K562 (cell line): ENCODE data around the gene SUPT3H. TPM values are rescaled to one million over a fixed set of nuclear protein-coding genes. Genes with fewer than 3 reads are reported as not detected.

Source experiments
- ATAC-seq: fragments of 200-7000 bp; cut with Tn5 transposase; 3 replicates; pipeline ENCODE4 v1.9.1; 2020; ENCODE audit warnings: moderate library complexity
- BruUV-seq: library from RNA; stranded (reverse); fragments of 400-500 nt; replicated peaks from 2 replicates; lab custom pipeline; 2021; lab: Mats Ljungman, UMichigan
- CTCF ChIA-PET: fragments of 300-600 bp; formaldehyde crosslinking; extraction: SDS; loops from one replicate; lab custom pipeline; 2021; ENCODE audit warnings: low intra/inter-chr PET ratio; lab: Yijun Ruan, JAX
- POLR2A ChIA-PET: fragments of 300-600, 350-650 bp; sonication (Branson Sonifier 250); formaldehyde crosslinking; extraction: SDS; loops from one replicate; lab custom pipeline; 2021; ENCODE audit warnings: antibody characterized with exemption, inconsistent platforms; lab: Yijun Ruan, JAX
- DNase-seq, 4 experiments: peaks; one replicate each; pipeline versions ENCODE4 v3.0.0 to v3.0.0-alpha.2; 2011 to 2018; ENCODE audit warnings: low spot score in 3 of 4, mixed read lengths in 3 of 4; ENCODE audit errors: extremely low read depth in 1 of 4
- FAIRE-seq: peaks from 2 replicates; lab custom pipeline; 2011; peaks lifted over from hg19 to GRCh38; lab: Jason Lieb, UNC
- H2AFZ ChIP-seq: 2 replicates; pipeline ENCODE4 v1.6.0; 2011; ENCODE audit warnings: low read depth, low read length, control low read depth, inconsistent platforms
- H3K27ac ChIP-seq: fragments of 200-600 bp; 3 replicates; pipeline ENCODE4 v1.8.0; 2011; ENCODE audit warnings: low read depth, mild to moderate bottlenecking, control low read depth, inconsistent platforms, low read length, moderate library complexity, mixed read lengths; ENCODE audit errors: extremely low read depth
- H3K27me3 ChIP-seq, 2 experiments: fragments of 300-600 bp in 1 of 2; 2 replicates in 1 of 2; 3 replicates in 1 of 2; pipeline versions ENCODE4 v1.6.0 to v1.8.0; 2011; ENCODE audit warnings: inconsistent platforms in 2 of 2, low read length in 2 of 2, mild to moderate bottlenecking in 1 of 2, mixed read lengths in 1 of 2, moderate library complexity in 1 of 2; ENCODE audit not compliant: control insufficient read depth in 2 of 2, insufficient read depth in 2 of 2
- H3K36me3 ChIP-seq: fragments of 300-600 bp; 3 replicates; pipeline ENCODE4 v1.8.0; 2011; ENCODE audit warnings: mild to moderate bottlenecking, low read length, inconsistent platforms; ENCODE audit not compliant: control insufficient read depth, insufficient read depth
- H3K4me1 ChIP-seq, 2 experiments: fragments of 200-600 bp in 1 of 2; replicated peaks in 1 of 2; 2 replicates in 1 of 2; 3 replicates in 1 of 2; pipeline versions ENCODE4 v1.5.1 to v1.8.0; 2011; ENCODE audit warnings: inconsistent platforms in 2 of 2, low read length in 2 of 2, mild to moderate bottlenecking in 1 of 2, mixed read lengths in 1 of 2, moderate library complexity in 1 of 2; ENCODE audit not compliant: control insufficient read depth in 2 of 2, insufficient read depth in 2 of 2
- H3K4me2 ChIP-seq: 2 replicates; pipeline ENCODE4 v1.6.1; 2011; ENCODE audit warnings: low read length, control low read depth, inconsistent platforms, mixed read lengths; ENCODE audit not compliant: insufficient read depth
- H3K4me3 ChIP-seq: fragments of 200-600 bp; sonication (generic), shearing (Covaris generic); 2 replicates; pipeline ENCODE4 v1.5.1; 2016; ENCODE audit warnings: control low read depth, inconsistent platforms
- H3K79me2 ChIP-seq: fragments of 200-600 bp; 3 replicates; pipeline ENCODE4 v1.8.0; 2011; ENCODE audit warnings: low read length, inconsistent platforms; ENCODE audit not compliant: control insufficient read depth, insufficient read depth
- H3K9ac ChIP-seq, 2 experiments: 2 replicates each; pipeline versions ENCODE4 v1.6.0 to v1.6.1; 2011; ENCODE audit warnings: low read depth in 2 of 2, low read length in 2 of 2, control low read depth in 1 of 2, inconsistent platforms in 1 of 2, mild to moderate bottlenecking in 1 of 2, mixed read lengths in 1 of 2; ENCODE audit not compliant: insufficient read depth in 1 of 2
- H3K9me1 ChIP-seq: one replicate; pipeline ENCODE4 v1.6.0; 2011; ENCODE audit warnings: inconsistent platforms, mild to moderate bottlenecking, low read length, moderate library complexity; ENCODE audit not compliant: control insufficient read depth, insufficient read depth
- H3K9me3 ChIP-seq: replicated peaks from 2 replicates; pipeline ENCODE4 v1.5.1; 2011; ENCODE audit warnings: low read depth, low read length, inconsistent platforms; ENCODE audit not compliant: control insufficient read depth, insufficient read depth
- H4K20me1 ChIP-seq: replicated peaks from 2 replicates; pipeline ENCODE4 v1.6.1; 2011; ENCODE audit warnings: low read length, inconsistent platforms, mixed read lengths; ENCODE audit not compliant: control insufficient read depth, insufficient read depth
- BMI1 ChIP-seq: fragments of 150-350 bp; IDR thresholded peaks from 2 replicates; pipeline ENCODE4 v1.6.1; 2014; ENCODE audit warnings: low read length
- DEAF1 ChIP-seq: fragments of 450-650 bp; formaldehyde crosslinking; IDR thresholded peaks from 2 replicates; pipeline ENCODE4 v1.4.0; 2020; ENCODE audit warnings: mild to moderate bottlenecking, moderate library complexity
- HEY1 ChIP-seq: fragments of 250-450 bp; sonication (Bioruptor Pico); IDR thresholded peaks from 2 replicates; pipeline ENCODE4 v1.5.0; 2020; ENCODE audit warnings: mild to moderate bottlenecking, moderate library complexity, borderline replicate concordance
- HMG20A ChIP-seq: fragments of 450-650 bp; formaldehyde crosslinking; conservative IDR thresholded peaks from 2 replicates; pipeline ENCODE4 v1.4.0; 2020; ENCODE audit warnings: mild to moderate bottlenecking, mixed read lengths
- LEF1 ChIP-seq: fragments of 450-650 bp; IDR thresholded peaks from 2 replicates; pipeline ENCODE4 v1.6.1; 2016; ENCODE audit warnings: mild to moderate bottlenecking
- RREB1 ChIP-seq: fragments of 250-450 bp; sonication (Bioruptor Pico); IDR thresholded peaks from 2 replicates; pipeline ENCODE4 v1.4.0; 2020
- THRAP3 ChIP-seq: fragments of 450-650 bp; IDR thresholded peaks from 2 replicates; pipeline ENCODE4 v1.6.1; 2016; ENCODE audit warnings: mild to moderate bottlenecking, inconsistent platforms, borderline replicate concordance
- ZNF277 ChIP-seq: fragments of 250-450 bp; sonication (Bioruptor Pico); IDR thresholded peaks from 2 replicates; pipeline ENCODE4 v1.8.0; 2022; ENCODE audit warnings: inconsistent platforms, mild to moderate bottlenecking, moderate library complexity, borderline replicate concordance
- WGBS: fragments of 100-300 bp; shearing (Covaris generic); methylation state at CpG from one replicate; pipeline ENCODE4 v1.1.6; 2016; ENCODE audit warnings: low coverage, mixed read lengths; ENCODE audit not compliant: insufficient coverage; ENCODE audit errors: missing lambda C conversion rate; 5-methylcytosine and 5-hydroxymethylcytosine counted together
- in situ Hi-C: fragments of 300-500 bp; cut with MboI; formaldehyde crosslinking; loops from 4 replicates; pipeline ENCODE4 v1.15.0; 2018; ENCODE audit warnings: inconsistent platforms, mixed read lengths
- intact Hi-C: fragments of 100-400 bp; cut with micrococcal nuclease; formaldehyde crosslinking; loops from 2 replicates; pipeline ENCODE4 v1.14.2; 2022
- polyA plus RNA-seq, 8 experiments: library from polyadenylated mRNA; depleted of rRNA in 4 of 8; stranded (reverse) in 5 of 8; unstranded in 3 of 8; fragments of >200 nt; fragmentation: Nextera tagmentation in 2 of 8; fragmentation: Illumina TruSeq in 1 of 8; extraction: Ambion mirVana in 2 of 8; extraction: Trizol in 1 of 8; gene quantifications; 2 replicates each; pipeline versions ENCODE4 v1.2.1 to v1.2.3, GENCODE V29; 2011 to 2014; ENCODE audit warnings: inconsistent platforms in 1 of 8, missing spikeins in 1 of 8
- total RNA-seq, 7 experiments: library from RNA; depleted of rRNA in 6 of 7; stranded (reverse); fragments of >200 nt in 6 of 7; fragmentation: Illumina TruSeq in 2 of 7; extraction: Trizol in 2 of 7; gene quantifications; 2 replicates each; pipeline versions ENCODE4 v1.2.1 to v1.2.3, GENCODE V29; 2011 to 2021; ENCODE audit warnings: low replicate concordance in 1 of 7

SUPT3H gene
- total and polyA plus RNA-seq, 9 of the 15 experiments (the other 6 are each of a cell fraction or from before 2014, with no cell fraction given): 7.2 to 16.3 (median 11.9) TPM

GRCh38 chr6:45098256-45098655, 279.5 kb downstream of the SUPT3H start:
- in situ Hi-C loops: no loop called here
- Histone ChIP-seq H3K4me1 (no peaks in the 10 kb centered on the region), H3K4me3 (no peak overlapping the region), H2AFZ (no peak overlapping the region), H3K9me1 (no peaks in the 10 kb centered on the region), H4K20me1 (no peaks in the 10 kb centered on the region), H3K4me2 (no peak overlapping the region), H3K27ac (no peak overlapping the region), H3K9me3 (no peaks in the 10 kb centered on the region), H3K36me3 (no peaks in the 10 kb centered on the region), H3K79me2 (no peaks in the 10 kb centered on the region), H3K27me3 (no peaks in the 10 kb centered on the region), H3K9ac (no peak overlapping the region)
- ATAC-seq (no peak), DNase-seq (no peak), FAIRE-seq (no peak)
- CTCF ChIA-PET: no interaction called here
- BruUV-seq: no TSS peak
- POLR2A ChIA-PET: no interaction called here
- TF ChIP-seq THRAP3 (no peak), DEAF1 (CRISPR knock-in tag) (no peak)
- intact Hi-C loops: no loop called here
- WGBS: 0% methylated on average over 1 of the region's 1 CpG

DNA sequence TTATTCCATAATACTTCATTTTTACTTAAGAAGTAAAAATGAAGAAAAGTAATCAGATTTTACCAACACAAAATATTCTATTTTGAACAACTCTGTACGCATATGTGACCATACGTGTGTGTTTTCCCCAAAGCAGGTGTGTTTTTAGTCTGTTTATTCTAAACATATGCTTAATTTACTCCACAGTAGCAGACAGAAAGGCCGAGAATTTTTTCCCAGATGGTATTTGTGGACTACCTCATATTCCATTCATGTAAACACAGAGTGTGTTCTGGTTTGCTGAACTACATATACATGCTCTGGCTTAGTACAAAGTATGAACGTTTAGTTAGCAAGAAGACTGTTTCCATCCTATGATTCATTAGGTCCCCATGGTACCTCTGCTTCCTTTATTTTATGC, 282.9 kb downstream of the SUPT3H start:
- no peak overlapping the region for H3K9ac ChIP-seq
- H3K27me3 ChIP-seq: no peaks in the 10 kb centered on the region
- H3K9me1 ChIP-seq: no peaks in the 10 kb centered on the region
- DNase-seq (no peak), FAIRE-seq (no peak), ATAC-seq (no peak)
- H3K27ac ChIP-seq: no peak overlapping the region
- in situ Hi-C loops: no loop called here
- intact Hi-C loops: no loop called here
- ChIA-PET POLR2A (no interaction called here), CTCF (no interaction called here)
- no peak overlapping the region for H2AFZ ChIP-seq
- no peaks in the 10 kb centered on the region for H3K9me3 ChIP-seq
- H3K4me1 ChIP-seq: no peaks in the 10 kb centered on the region
- no peak overlapping the region for H3K4me3 ChIP-seq
- BruUV-seq: no TSS peak
- no peaks in the 10 kb centered on the region for H3K36me3 ChIP-seq
- WGBS: 13% methylated on average over 4 of the region's 4 CpGs
- H4K20me1 ChIP-seq: no peaks in the 10 kb centered on the region
- H3K79me2 ChIP-seq: no peaks in the 10 kb centered on the region
- H3K4me2 ChIP-seq: no peak overlapping the region
- TF ChIP-seq ZNF277 (CRISPR knock-in tag) (no peak), RREB1 (CRISPR knock-in tag) (no peak), LEF1 (no peak), BMI1 (no peak), HEY1 (CRISPR knock-in tag) (no peak), HMG20A (CRISPR knock-in tag) (no peak)
